CD14-positive monocyte (primary cell): ENCODE results near the gene SLC25A28. TPM values are rescaled to one million over a fixed set of nuclear protein-coding genes. Genes with fewer than 3 reads are reported as not detected.

ENCODE experiments used
- DNase-seq, 3 donors: peaks; one replicate each; pipeline ENCODE4 v3.0.0-alpha.2; 2011 to 2022
- H2AFZ ChIP-seq: 2 replicates; pipeline ENCODE4 v1.6.0; 2012; ENCODE audit warnings: mild to moderate bottlenecking, low read depth, low read length, inconsistent platforms; ENCODE audit not compliant: insufficient read depth, poor library complexity, severe bottlenecking
- H3K27ac ChIP-seq, 2 donors: 1 replicate in 1 of 2; 2 replicates in 1 of 2; pipeline ENCODE4 v1.5.1; 2012 to 2013; ENCODE audit warnings: low read length in 2 of 2, control low read depth in 1 of 2, inconsistent platforms in 1 of 2, low read depth in 1 of 2, mild to moderate bottlenecking in 1 of 2
- H3K27me3 ChIP-seq, 2 donors: one replicate each; pipeline versions ENCODE4 v1.6.0 to v1.6.1; 2011 to 2013; ENCODE audit warnings: low read length in 2 of 2; ENCODE audit not compliant: control insufficient read depth in 2 of 2, insufficient read depth in 2 of 2
- H3K36me3 ChIP-seq, 2 donors: replicated peaks in 1 of 2; 1 replicate in 1 of 2; 2 replicates in 1 of 2; pipeline versions ENCODE4 v1.5.1 to v1.6.1; 2012 to 2013; ENCODE audit warnings: low read length in 2 of 2, control low read depth in 1 of 2, inconsistent platforms in 1 of 2, mild to moderate bottlenecking in 1 of 2; ENCODE audit not compliant: insufficient read depth in 2 of 2, control insufficient read depth in 1 of 2
- H3K4me1 ChIP-seq, 2 donors: 1 replicate in 1 of 2; 2 replicates in 1 of 2; pipeline versions ENCODE4 v1.5.1 to v1.6.1; 2012 to 2013; ENCODE audit warnings: low read length in 2 of 2, control low read depth in 1 of 2, inconsistent platforms in 1 of 2, mild to moderate bottlenecking in 1 of 2, moderate library complexity in 1 of 2; ENCODE audit not compliant: insufficient read depth in 2 of 2, control insufficient read depth in 1 of 2
- H3K4me2 ChIP-seq: replicated peaks from 2 replicates; pipeline ENCODE3; 2012; ENCODE audit warnings: low read length, moderate library complexity, mild to moderate bottlenecking; ENCODE audit not compliant: poor library complexity, severe bottlenecking; ENCODE audit errors: extremely low read depth
- H3K4me3 ChIP-seq, 3 experiments: fragments of 200-600 bp in 1 of 3; sonication (generic) in 1 of 3; replicated peaks in 1 of 3; 1 replicate in 2 of 3; 2 replicates in 1 of 3; pipeline ENCODE4 v1.5.1; 2011 to 2013; ENCODE audit warnings: low read length in 3 of 3, mild to moderate bottlenecking in 3 of 3, control low read depth in 2 of 3, low read depth in 2 of 3, inconsistent platforms in 1 of 3, moderate library complexity in 1 of 3
- H3K79me2 ChIP-seq: 2 replicates; pipeline ENCODE4 v1.6.0; 2012; ENCODE audit warnings: mild to moderate bottlenecking, control low read depth, inconsistent platforms, low read length, moderate library complexity; ENCODE audit not compliant: insufficient read depth
- H3K9ac ChIP-seq: 2 replicates; pipeline ENCODE4 v1.6.0; 2017; ENCODE audit warnings: low read length, mild to moderate bottlenecking; ENCODE audit not compliant: insufficient read depth, poor library complexity, severe bottlenecking
- H3K9me3 ChIP-seq, 2 donors: replicated peaks in 1 of 2; 1 replicate in 1 of 2; 2 replicates in 1 of 2; pipeline versions ENCODE4 v1.5.1 to v1.6.1; 2012 to 2013; ENCODE audit warnings: low read length in 2 of 2, control low read depth in 1 of 2; ENCODE audit not compliant: control insufficient read depth in 1 of 2, insufficient read depth in 1 of 2
- H4K20me1 ChIP-seq: 2 replicates; pipeline ENCODE4 v1.6.0; 2012; ENCODE audit warnings: mild to moderate bottlenecking, low read length, control low read depth, moderate library complexity; ENCODE audit not compliant: insufficient read depth
- H3K27ac Mint-ChIP-seq, 7 donors: one replicate each; pipeline ENCODE4 v1.8.0; 2020; ENCODE audit warnings: mild to moderate bottlenecking in 7 of 7, mixed read lengths in 7 of 7, moderate library complexity in 6 of 7, inconsistent platforms in 2 of 7
- H3K27me3 Mint-ChIP-seq, 3 donors: one replicate each; pipeline ENCODE4 v1.8.0; 2021 to 2022; ENCODE audit warnings: low read depth in 3 of 3, mild to moderate bottlenecking in 3 of 3, mixed read lengths in 3 of 3, moderate library complexity in 3 of 3, inconsistent platforms in 1 of 3
- H3K36me3 Mint-ChIP-seq, 2 donors: one replicate each; pipeline ENCODE4 v1.8.0; 2020; ENCODE audit warnings: mixed read lengths in 2 of 2, inconsistent platforms in 1 of 2, mild to moderate bottlenecking in 1 of 2
- H3K4me1 Mint-ChIP-seq: one replicate; pipeline ENCODE4 v1.8.0; 2020; ENCODE audit warnings: mild to moderate bottlenecking, mixed read lengths
- H3K4me3 Mint-ChIP-seq, 2 donors: one replicate each; pipeline ENCODE4 v1.8.0; 2020; ENCODE audit warnings: mild to moderate bottlenecking in 2 of 2, mixed read lengths in 2 of 2, moderate library complexity in 1 of 2
- H3K9me3 Mint-ChIP-seq, 7 donors: one replicate each; pipeline ENCODE4 v1.8.0; 2020 to 2022; ENCODE audit warnings: mixed read lengths in 7 of 7, mild to moderate bottlenecking in 6 of 7, moderate library complexity in 6 of 7, inconsistent platforms in 2 of 7
- WGBS: methylation state at CpG from one replicate; pipeline ENCODE4 v1.1.5; 2013; ENCODE audit warnings: missing lambda C conversion rate; ENCODE audit not compliant: insufficient coverage; 5-methylcytosine and 5-hydroxymethylcytosine counted together
- intact Hi-C, 2 donors: fragments of 100-400 bp; cut with micrococcal nuclease; formaldehyde crosslinking; loops; one replicate each; pipeline versions ENCODE4 v1.15.0 to v1.15.1; 2023
- polyA plus RNA-seq, 3 donors: library from polyadenylated mRNA; depleted of rRNA in 1 of 3; unstranded in 2 of 3; stranded (reverse) in 1 of 3; fragments of 300-500 nt in 2 of 3; fragments of >200 nt in 1 of 3; fragmentation: Illumina TruSeq in 2 of 3; gene quantifications; 1 replicate in 2 of 3; 2 replicates in 1 of 3; pipeline ENCODE4 v1.2.3, GENCODE V29; 2012 to 2021
- small RNA-seq: library from RNA; depleted of rRNA; stranded (forward); fragments of <200 nt; gene quantifications from one replicate; pipeline ENCODE3, GENCODE V24; 2012; ENCODE audit warnings: low read depth; ENCODE audit not compliant: insufficient read length
- TF ChIP-seq, protein P1 (sequence below): fragments of 200-600 bp; IDR thresholded peaks from one replicate; pipeline ENCODE4 v1.8.0; 2022; ENCODE audit warnings: antibody characterized with exemption, mild to moderate bottlenecking

Gene SLC25A28
- polyA plus RNA-seq, 3 donors: 15.4 to 147 (median 15.5) TPM

DNA sequence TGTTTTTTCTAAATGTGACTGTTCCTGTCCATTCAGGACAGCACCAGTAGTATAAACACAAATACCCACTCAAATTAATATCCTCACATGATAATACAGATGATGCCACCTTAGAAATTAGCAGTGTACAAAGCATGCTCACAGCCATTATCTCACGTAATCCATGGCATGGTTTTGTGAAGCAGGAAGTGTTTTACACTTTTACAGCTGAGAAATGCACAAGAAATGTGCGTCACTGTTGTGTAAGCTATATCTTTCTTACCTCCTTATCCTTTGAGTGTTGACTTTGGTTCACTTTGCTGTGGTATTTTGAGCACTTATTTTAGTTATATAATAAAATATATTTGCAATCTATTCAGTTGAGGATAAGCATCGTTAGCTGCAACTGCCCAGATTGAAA lies 55.9 kb downstream of the SLC25A28 start:
- no peaks in the 10 kb centered on the region for H3K27me3 ChIP-seq
- no peak overlapping the region for H3K4me3 ChIP-seq
- H3K27ac ChIP-seq: no peak overlapping the region
- no peaks in the 10 kb centered on the region for H3K9me3 ChIP-seq
- H3K79me2 ChIP-seq: no peaks in the 10 kb centered on the region
- H3K4me1 ChIP-seq: no peaks in the 10 kb centered on the region
- Mint-ChIP-seq H3K27ac (no peak overlapping the region), H3K4me1 (peaks cover 4% of the 10 kb centered on the region), H3K36me3 (no peaks in the 10 kb centered on the region), H3K9me3 (no peaks in the 10 kb centered on the region), H3K27me3 (peaks cover 0 to 9% (median 1%) of the 10 kb centered on the region in 3 donors), H3K4me3 (no peak overlapping the region)
- intact Hi-C loops: loop anchor here in 1 of 2 donors (5.0 kb wide), 1 partner anchor 148 kb away; no protein-coding TSS in a partner anchor
- H4K20me1 ChIP-seq: no peaks in the 10 kb centered on the region
- H3K4me2 ChIP-seq: no peak overlapping the region
- no peak overlapping the region for H2AFZ ChIP-seq
- 40% methylated on average over 1 of the region's 3 CpGs for WGBS
- no peak for DNase-seq
- no peak overlapping the region for H3K9ac ChIP-seq
- no peaks in the 10 kb centered on the region for H3K36me3 ChIP-seq
- TF ChIP-seq, protein P1, sequence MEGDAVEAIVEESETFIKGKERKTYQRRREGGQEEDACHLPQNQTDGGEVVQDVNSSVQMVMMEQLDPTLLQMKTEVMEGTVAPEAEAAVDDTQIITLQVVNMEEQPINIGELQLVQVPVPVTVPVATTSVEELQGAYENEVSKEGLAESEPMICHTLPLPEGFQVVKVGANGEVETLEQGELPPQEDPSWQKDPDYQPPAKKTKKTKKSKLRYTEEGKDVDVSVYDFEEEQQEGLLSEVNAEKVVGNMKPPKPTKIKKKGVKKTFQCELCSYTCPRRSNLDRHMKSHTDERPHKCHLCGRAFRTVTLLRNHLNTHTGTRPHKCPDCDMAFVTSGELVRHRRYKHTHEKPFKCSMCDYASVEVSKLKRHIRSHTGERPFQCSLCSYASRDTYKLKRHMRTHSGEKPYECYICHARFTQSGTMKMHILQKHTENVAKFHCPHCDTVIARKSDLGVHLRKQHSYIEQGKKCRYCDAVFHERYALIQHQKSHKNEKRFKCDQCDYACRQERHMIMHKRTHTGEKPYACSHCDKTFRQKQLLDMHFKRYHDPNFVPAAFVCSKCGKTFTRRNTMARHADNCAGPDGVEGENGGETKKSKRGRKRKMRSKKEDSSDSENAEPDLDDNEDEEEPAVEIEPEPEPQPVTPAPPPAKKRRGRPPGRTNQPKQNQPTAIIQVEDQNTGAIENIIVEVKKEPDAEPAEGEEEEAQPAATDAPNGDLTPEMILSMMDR: no peak

DNA sequence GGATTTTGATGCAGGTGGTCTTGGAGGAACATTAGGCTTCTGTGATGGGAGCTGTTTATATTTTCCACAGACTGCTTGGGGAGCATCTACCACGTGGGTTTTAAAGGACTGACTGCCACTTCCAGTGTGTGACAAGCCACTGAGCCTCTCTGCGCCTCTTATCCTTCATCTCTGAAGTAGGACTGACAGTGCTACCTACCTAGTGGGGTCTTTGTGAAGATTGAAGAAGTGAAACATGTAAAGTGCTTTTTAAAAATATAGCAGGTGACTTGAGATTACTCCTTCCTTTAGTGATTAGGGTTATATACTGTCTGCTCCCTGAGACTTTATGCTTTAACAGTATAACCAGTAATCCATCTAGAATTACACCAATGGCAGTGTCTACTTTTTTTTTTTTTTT lies 57.6 kb downstream of the SLC25A28 start:
- no peaks in the 10 kb centered on the region for H3K79me2 ChIP-seq
- H3K4me1 ChIP-seq: no peaks in the 10 kb centered on the region
- no peak overlapping the region for H3K27ac ChIP-seq
- no peak for DNase-seq
- H2AFZ ChIP-seq: no peak overlapping the region
- 78% methylated on average over 2 of the region's 2 CpGs for WGBS
- no peaks in the 10 kb centered on the region for H3K27me3 ChIP-seq
- H4K20me1 ChIP-seq: no peaks in the 10 kb centered on the region
- Mint-ChIP-seq H3K9me3 (no peaks in the 10 kb centered on the region), H3K27me3 (peaks cover 0 to 8% (median 1%) of the 10 kb centered on the region in 3 donors), H3K27ac (no peak overlapping the region), H3K4me1 (peaks cover 4% of the 10 kb centered on the region), H3K4me3 (no peak overlapping the region), H3K36me3 (no peaks in the 10 kb centered on the region)
- intact Hi-C loops: loop anchor here in 1 of 2 donors (5.0 kb wide), 1 partner anchor 150 kb away; no protein-coding TSS in a partner anchor
- H3K4me2 ChIP-seq: no peak overlapping the region
- TF ChIP-seq, protein P1: no peak
- H3K4me3 ChIP-seq: no peak overlapping the region
- H3K9ac ChIP-seq: no peak overlapping the region
- H3K36me3 ChIP-seq: no peaks in the 10 kb centered on the region
- H3K9me3 ChIP-seq: no peaks in the 10 kb centered on the region

Small RNA genes lying within 50 kb of the gene (small RNA-seq; reads per million reads assigned to genes)
- not detected for gene AL133353.1

Other genes starting within 250 kb of the SLC25A28 start
- gene GOT1, start 189.8 kb downstream of the SLC25A28 start, polyA plus RNA-seq: 10 to 100 TPM in 1 of 3 donors, 1 to 10 TPM in 2; 2.6 to 10.4 (median 8.2) TPM
- not detected for gene NKX2-3, start 87.5 kb downstream of the SLC25A28 start, polyA plus RNA-seq
- gene ENTPD7, start 39.1 kb upstream of the SLC25A28 start, polyA plus RNA-seq: 1 to 10 TPM; 1.2 to 2.9 (median 2.2) TPM
- gene COX15, start 111.7 kb upstream of the SLC25A28 start, polyA plus RNA-seq: 10 to 100 TPM; 10.6 to 37.6 (median 35.7) TPM
- gene CUTC, start 111.8 kb upstream of the SLC25A28 start, polyA plus RNA-seq: 10 to 100 TPM; 17.3 to 41.9 (median 35.5) TPM
- gene ABCC2, start 162.2 kb upstream of the SLC25A28 start, polyA plus RNA-seq: 1 to 10 TPM in 1 of 3 donors, under 1 TPM in 2; 0.09 to 2.7 (median 0.35) TPM